Esophagus mucosa (tissue), 1 donor: ENCODE measurements around the gene WWTR1. TPM values are rescaled to one million over a fixed set of nuclear protein-coding genes. Genes with fewer than 3 reads are reported as not detected.

ENCODE experiments used
- ATAC-seq: fragments of 200-7000 bp; cut with Tn5 transposase; one replicate; pipeline ENCODE4 v1.9.1; 2020
- total RNA-seq: library from RNA; stranded (reverse); gene quantifications from one replicate; pipeline ENCODE4 v1.2.4, GENCODE V29; 2023
- donor health status: DM: yes; HTN: yes; CAD: no.

WWTR1 gene
- total RNA-seq, 1 donor from 2014 or later = 30.7 TPM

GRCh38 chr3:149564079-149564478, 93.7 kb downstream of the WWTR1 start:
- ATAC-seq = no peak

- ATAC-seq = no peak
These were observed 94.7 kb downstream of the WWTR1 start for GRCh38 chr3:149563114-149563513.

- no peak for ATAC-seq
These were observed 97.2 kb downstream of the WWTR1 start for GRCh38 chr3:149560617-149561016.

- no peak for ATAC-seq
These were observed 97.8 kb downstream of the WWTR1 start for GRCh38 chr3:149560001-149560400.

- no peak for ATAC-seq
These were observed 98.3 kb downstream of the WWTR1 start for GRCh38 chr3:149559525-149559924.

- ATAC-seq = no peak
These were observed 101.9 kb downstream of the WWTR1 start for GRCh38 chr3:149555927-149556326.

- peak; percentile 92 for ATAC-seq
These were observed 103.0 kb downstream of the WWTR1 start for GRCh38 chr3:149554826-149555225.

- ATAC-seq = no peak
These were observed 103.9 kb downstream of the WWTR1 start for GRCh38 chr3:149553781-149554451.

- ATAC-seq = no peak
These were observed 105.1 kb downstream of the WWTR1 start for GRCh38 chr3:149552700-149553099.

- ATAC-seq = no peak
These were observed 106.3 kb downstream of the WWTR1 start for GRCh38 chr3:149551500-149551899.

- ATAC-seq = no peak
These were observed 109.2 kb downstream of the WWTR1 start for GRCh38 chr3:149548669-149549065.

GRCh38 chr3:149547954-149548668, 109.7 kb downstream of the WWTR1 start:
- peak; percentile 41 for ATAC-seq

GRCh38 chr3:149547413-149547812, 110.4 kb downstream of the WWTR1 start:
- ATAC-seq = no peak

GRCh38 chr3:149545049-149545448, 112.8 kb downstream of the WWTR1 start:
- ATAC-seq = no peak

GRCh38 chr3:149542375-149543312, 115.2 kb downstream of the WWTR1 start:
- no peak for ATAC-seq

- ATAC-seq = no peak
These were observed 116.7 kb downstream of the WWTR1 start for GRCh38 chr3:149541091-149541491.

GRCh38 chr3:149538371-149538770, 119.5 kb downstream of the WWTR1 start:
- ATAC-seq = no peak

- ATAC-seq = no peak
These were observed 121.4 kb downstream of the WWTR1 start for GRCh38 chr3:149536429-149536828.

GRCh38 chr3:149535333-149535685, 122.5 kb downstream of the WWTR1 start:
- ATAC-seq = no peak

GRCh38 chr3:149534671-149535332, 123.0 kb downstream of the WWTR1 start:
- no peak for ATAC-seq

GRCh38 chr3:149534082-149534481, 123.7 kb downstream of the WWTR1 start:
- no peak for ATAC-seq

GRCh38 chr3:149532489-149533180, 125.2 kb downstream of the WWTR1 start:
- no peak for ATAC-seq
